A673 (cell line): ENCODE results near the gene NQO2.

Source experiments
- EZH2 ChIP-seq: fragments of 200-600 bp; sonication (generic); IDR thresholded peaks from 2 replicates; pipeline ENCODE4 v1.6.1; 2017; ENCODE audit warnings: borderline replicate concordance, low read depth, mild to moderate bottlenecking, mixed read lengths, antibody characterized with exemption, low read length; ENCODE audit not compliant: poor library complexity, severe bottlenecking
- TF ChIP-seq, protein P1 (sequence below): fragments of 300-800, 200-600 bp; sonication (generic); conservative IDR thresholded peaks from 2 replicates; pipeline ENCODE4 v1.5.1; 2017; ENCODE audit warnings: low read depth, mild to moderate bottlenecking, antibody characterized with exemption, low read length, moderate library complexity, mixed read lengths

GRCh38 chr6:3031857-3032640 is 32.4 kb downstream of the NQO2 start:
- TF ChIP-seq, protein P1, sequence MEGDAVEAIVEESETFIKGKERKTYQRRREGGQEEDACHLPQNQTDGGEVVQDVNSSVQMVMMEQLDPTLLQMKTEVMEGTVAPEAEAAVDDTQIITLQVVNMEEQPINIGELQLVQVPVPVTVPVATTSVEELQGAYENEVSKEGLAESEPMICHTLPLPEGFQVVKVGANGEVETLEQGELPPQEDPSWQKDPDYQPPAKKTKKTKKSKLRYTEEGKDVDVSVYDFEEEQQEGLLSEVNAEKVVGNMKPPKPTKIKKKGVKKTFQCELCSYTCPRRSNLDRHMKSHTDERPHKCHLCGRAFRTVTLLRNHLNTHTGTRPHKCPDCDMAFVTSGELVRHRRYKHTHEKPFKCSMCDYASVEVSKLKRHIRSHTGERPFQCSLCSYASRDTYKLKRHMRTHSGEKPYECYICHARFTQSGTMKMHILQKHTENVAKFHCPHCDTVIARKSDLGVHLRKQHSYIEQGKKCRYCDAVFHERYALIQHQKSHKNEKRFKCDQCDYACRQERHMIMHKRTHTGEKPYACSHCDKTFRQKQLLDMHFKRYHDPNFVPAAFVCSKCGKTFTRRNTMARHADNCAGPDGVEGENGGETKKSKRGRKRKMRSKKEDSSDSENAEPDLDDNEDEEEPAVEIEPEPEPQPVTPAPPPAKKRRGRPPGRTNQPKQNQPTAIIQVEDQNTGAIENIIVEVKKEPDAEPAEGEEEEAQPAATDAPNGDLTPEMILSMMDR: no peak
- TF ChIP-seq EZH2: no peak
